Calu3 (cell line): ENCODE data around the gene IL2RG. TPM values are rescaled to one million over a fixed set of nuclear protein-coding genes. Genes with fewer than 3 reads are reported as not detected.

Experiments used
- BruUV-seq: library from RNA; stranded (reverse); fragments of 400-500 nt; replicated peaks from 2 replicates; lab custom pipeline; 2021; lab: Mats Ljungman, UMichigan
- CTCF ChIA-PET: fragments of 300-600 bp; sonication (Branson Sonifier 250); formaldehyde crosslinking; loops from one replicate; lab custom pipeline; 2022; ENCODE audit warnings: antibody characterized with exemption; lab: Charles Lee
- DNase-seq: peaks from one replicate; pipeline ENCODE4 v3.0.0; 2022
- H3K27ac Mint-ChIP-seq: one replicate; pipeline ENCODE4 v1.8.0; 2022; ENCODE audit warnings: mixed read lengths; ENCODE audit not compliant: unreplicated experiment
- H3K27me3 Mint-ChIP-seq: one replicate; pipeline ENCODE4 v1.8.0; 2022; ENCODE audit warnings: mixed read lengths; ENCODE audit not compliant: unreplicated experiment
- H3K36me3 Mint-ChIP-seq: one replicate; pipeline ENCODE4 v1.8.0; 2022; ENCODE audit warnings: mild to moderate bottlenecking, moderate library complexity, mixed read lengths; ENCODE audit not compliant: insufficient read depth, unreplicated experiment
- H3K4me1 Mint-ChIP-seq: one replicate; pipeline ENCODE4 v1.8.0; 2022; ENCODE audit warnings: mild to moderate bottlenecking, low read depth, mixed read lengths; ENCODE audit not compliant: unreplicated experiment
- H3K4me3 Mint-ChIP-seq: one replicate; pipeline ENCODE4 v1.8.0; 2022; ENCODE audit warnings: mild to moderate bottlenecking, low read depth, moderate library complexity, mixed read lengths; ENCODE audit not compliant: unreplicated experiment
- H3K9me3 Mint-ChIP-seq: one replicate; pipeline ENCODE4 v1.8.0; 2022; ENCODE audit warnings: low read depth, mixed read lengths; ENCODE audit not compliant: unreplicated experiment
- CTCF ChIP-seq: fragments of 200-600 bp; IDR thresholded peaks from one replicate; pipeline ENCODE4 v1.8.0; 2022; ENCODE audit warnings: antibody characterized with exemption; ENCODE audit not compliant: unreplicated experiment
- intact Hi-C: fragments of 100-400 bp; cut with micrococcal nuclease; formaldehyde crosslinking; loops from one replicate; pipeline ENCODE4 v1.10.0; 2022; ENCODE audit not compliant: unreplicated experiment
- total RNA-seq: library from RNA; stranded (reverse); gene quantifications from 2 replicates; pipeline ENCODE4 v1.2.3, GENCODE V29; 2022

The IL2RG gene
- total RNA-seq, 1 experiment from 2014 or later = 0.57 TPM

- peak within 1 kb of the TSS; percentile 77 for H3K27ac Mint-ChIP-seq
- peak; percentile 87 for DNase-seq
- peak within 1 kb of the TSS; percentile 92 for H3K4me3 Mint-ChIP-seq
- CTCF ChIA-PET = no interaction called here
- BruUV-seq = no TSS peak
- no peaks in the 10 kb centered on the region for H3K4me1 Mint-ChIP-seq
- no peak for TF ChIP-seq CTCF
- H3K36me3 Mint-ChIP-seq = peaks cover 20% of the 10 kb centered on the region
- H3K27me3 Mint-ChIP-seq = no peaks in the 10 kb centered on the region
- intact Hi-C loops = loop anchor here (5.0 kb wide), 1 partner anchor 82 kb away; no protein-coding TSS in a partner anchor
- no peaks in the 10 kb centered on the region for H3K9me3 Mint-ChIP-seq
These were observed 15.8 kb downstream of the IL2RG start, which contains the start of gene FOXO4 for GRCh38 chrX:71095555-71095980. TSS of gene FOXO4 (plus strand) at chrX:71095851. CDS start at chrX:71096529, 678 bp downstream.

- Mint-ChIP-seq H3K27me3 (no peaks in the 10 kb centered on the region), H3K4me1 (no peaks in the 10 kb centered on the region), H3K9me3 (no peaks in the 10 kb centered on the region), H3K4me3 (peak overlapping the region; percentile 92), H3K36me3 (peaks cover 20% of the 10 kb centered on the region), H3K27ac (peak overlapping the region; percentile 77)
- CTCF ChIA-PET = no interaction called here
- no peak for DNase-seq
- intact Hi-C loops = loop anchor here (5.0 kb wide), 1 partner anchor 82 kb away; no protein-coding TSS in a partner anchor
- TSS peak; percentile 68 for BruUV-seq
- no peak for TF ChIP-seq CTCF
These were observed 16.3 kb downstream of the IL2RG start for GRCh38 chrX:71095033-71095432.

GRCh38 chrX:71091263-71091662 lies 20.1 kb downstream of the IL2RG start:
- no peak for TF ChIP-seq CTCF
- Mint-ChIP-seq H3K4me3 (no peak overlapping the region), H3K4me1 (no peaks in the 10 kb centered on the region), H3K36me3 (peaks cover 17% of the 10 kb centered on the region), H3K27ac (no peak overlapping the region), H3K9me3 (no peaks in the 10 kb centered on the region), H3K27me3 (no peaks in the 10 kb centered on the region)
- no TSS peak for BruUV-seq
- CTCF ChIA-PET = no interaction called here
- DNase-seq = no peak
- intact Hi-C loops = no loop called here

GRCh38 chrX:71085900-71086299 lies 25.5 kb downstream of the IL2RG start:
- Mint-ChIP-seq H3K9me3 (no peaks in the 10 kb centered on the region), H3K27me3 (no peaks in the 10 kb centered on the region), H3K27ac (no peak overlapping the region), H3K36me3 (no peaks in the 10 kb centered on the region), H3K4me3 (no peak overlapping the region), H3K4me1 (peaks cover 8% of the 10 kb centered on the region)
- BruUV-seq = no TSS peak
- CTCF ChIA-PET = no interaction called here
- TF ChIP-seq CTCF = no peak
- DNase-seq = no peak
- intact Hi-C loops = no loop called here
